Measurements from ENCODE around the gene PAM. TPM values are rescaled to one million over a fixed set of nuclear protein-coding genes. Genes with fewer than 3 reads are reported as not detected.
"Not testable (repeated sequence)": the region's sequence is repeated elsewhere in the genome, so short reads cannot be mapped to it uniquely, and the experiment has no call there.

PAM gene
- total RNA-seq, 2 experiments from 2014 or later: 63.4 to 65.8 TPM

- Mint-ChIP-seq H3K4me1 (ENCODE audit: low read depth) (peaks cover 35% of the 10 kb centered on the region), H3K36me3 (ENCODE audit: low read depth) (peaks cover 6% of the 10 kb centered on the region), H3K9me3 (peaks cover 2% of the 10 kb centered on the region), H3K27ac (no peak overlapping the region), H3K4me3 (no peak overlapping the region), H3K27me3 (peaks cover 12% of the 10 kb centered on the region)
- CTCF ChIA-PET: no interaction called here
- POLR2A ChIA-PET: no interaction called here
- DNase-seq (no peak), ATAC-seq (no peak)
- no peak for TF ChIP-seq CTCF (IDR thresholded peaks at IDR 0.05)
- intact Hi-C loops (cut with micrococcal nuclease): no loop called here
Observed at GRCh38 chr5:102750151-102750834, 4.8 kb upstream of the PAM start.

GRCh38 chr5:102751903-102752376 is 3.2 kb upstream of the PAM start:
- H3K9me3 Mint-ChIP-seq; ATAC-seq; intact Hi-C loops (cut with micrococcal nuclease); H3K27ac Mint-ChIP-seq; H3K27me3 Mint-ChIP-seq; H3K4me3 Mint-ChIP-seq; CTCF ChIA-PET; DNase-seq: not testable (repeated sequence)
- Mint-ChIP-seq H3K36me3 (ENCODE audit: low read depth) (peaks cover 14% of the 10 kb centered on the region), H3K4me1 (ENCODE audit: low read depth) (peaks cover 42% of the 10 kb centered on the region)
- POLR2A ChIA-PET: interaction anchor here (1.0 kb wide), 1 partner anchor 368 kb away, joined by 3 read pairs; the partner anchor contains the start of gene GIN1

- H3K27ac Mint-ChIP-seq: peak overlapping the region; percentile 89
- H3K27me3 Mint-ChIP-seq: peaks cover 8% of the 10 kb centered on the region
- H3K4me3 Mint-ChIP-seq: peak overlapping the region; percentile 99
- peaks cover 2% of the 10 kb centered on the region for H3K9me3 Mint-ChIP-seq
- peaks cover 16% of the 10 kb centered on the region for H3K36me3 Mint-ChIP-seq (ENCODE audit: low read depth)
- intact Hi-C loops (cut with micrococcal nuclease): no loop called here
- ChIA-PET POLR2A (interaction anchor here (0.8 to 3.9 kb wide), 4 partner anchors 10 to 39 kb away, joined by 3 to 20 read pairs (median 4); no protein-coding TSS in a partner anchor), CTCF (interaction anchor here (2.7 kb wide), 1 partner anchor 10 kb away, joined by 10 read pairs; no protein-coding TSS in a partner anchor)
- no peak for TF ChIP-seq CTCF (IDR thresholded peaks at IDR 0.05)
- peaks cover 43% of the 10 kb centered on the region for H3K4me1 Mint-ChIP-seq (ENCODE audit: low read depth)
- DNase-seq (peak; percentile 28), ATAC-seq (no peak)
Observed at GRCh38 chr5:102753889-102754766, 977 bp upstream of the PAM start.

- Mint-ChIP-seq H3K9me3 (peaks cover 2% of the 10 kb centered on the region), H3K27me3 (peaks cover 8% of the 10 kb centered on the region), H3K4me3 (peak overlapping the region; percentile 99), H3K4me1 (ENCODE audit: low read depth) (peaks cover 56% of the 10 kb centered on the region), H3K36me3 (ENCODE audit: low read depth) (peaks cover 16% of the 10 kb centered on the region), H3K27ac (peak overlapping the region; percentile 97)
- no peak for TF ChIP-seq CTCF (IDR thresholded peaks at IDR 0.05)
- ATAC-seq: peak; percentile 82
- POLR2A ChIA-PET: interaction anchor here (0.6 to 3.9 kb wide), 4 partner anchors 9 to 107 kb away, joined by 3 to 20 read pairs (median 4); no protein-coding TSS in a partner anchor
- peak; percentile 89 for DNase-seq
- CTCF ChIA-PET: interaction anchor here (1.1 to 6.3 kb wide), 4 partner anchors 8 to 74 kb away, joined by 3 to 36 read pairs (median 8); no protein-coding TSS in a partner anchor
- intact Hi-C loops (cut with micrococcal nuclease): no loop called here
Observed at GRCh38 chr5:102755686-102756371, 724 bp downstream of the PAM start.

GRCh38 chr5:102758576-102758975 is 3.5 kb downstream of the PAM start:
- H3K27me3 Mint-ChIP-seq: no peaks in the 10 kb centered on the region
- peaks cover 72% of the 10 kb centered on the region for H3K4me1 Mint-ChIP-seq (ENCODE audit: low read depth)
- peaks cover 12% of the 10 kb centered on the region for H3K36me3 Mint-ChIP-seq (ENCODE audit: low read depth)
- H3K9me3 Mint-ChIP-seq: no peaks in the 10 kb centered on the region
- intact Hi-C loops (cut with micrococcal nuclease): no loop called here
- ChIA-PET POLR2A (no interaction called here), CTCF (interaction anchor here (1.0 to 6.3 kb wide), 3 partner anchors 19 to 77 kb away, joined by 3 to 36 read pairs (median 3); no protein-coding TSS in a partner anchor)
- H3K4me3 Mint-ChIP-seq: peak overlapping the region; percentile 28
- no peak for DNase-seq
- no peak for TF ChIP-seq CTCF (IDR thresholded peaks at IDR 0.05)
- ATAC-seq: no peak
- peak overlapping the region; percentile 26 for H3K27ac Mint-ChIP-seq
